DND-41 (cell line): ENCODE data around the gene TNFSF12.

ENCODE experiments used
- CTCF ChIP-seq: IDR thresholded peaks from 2 replicates; pipeline ENCODE4 v1.5.1; 2012; ENCODE audit warnings: borderline replicate concordance, low read length, moderate library complexity, mild to moderate bottlenecking; ENCODE audit not compliant: poor library complexity, severe bottlenecking; ENCODE audit errors: extremely low read depth
- EZH2 ChIP-seq: IDR thresholded peaks from 3 replicates; pipeline ENCODE4 v1.6.1; 2012; ENCODE audit warnings: borderline replicate concordance, low read depth, mild to moderate bottlenecking, moderate library complexity, low read length, inconsistent platforms; ENCODE audit not compliant: severe bottlenecking

- TF ChIP-seq CTCF (peak; percentile 91), EZH2 (no peak)
These were observed 12.2 kb downstream of the TNFSF12 start for GRCh38 chr17:7561028-7561575.
